K562 (cell line): ENCODE measurements around the gene CHCHD1. TPM values are rescaled to one million over a fixed set of nuclear protein-coding genes. Genes with fewer than 3 reads are reported as not detected.

Source experiments
- ATAC-seq: fragments of 200-7000 bp; cut with Tn5 transposase; 3 replicates; pipeline ENCODE4 v1.9.1; 2020; ENCODE audit warnings: moderate library complexity
- BruUV-seq: library from RNA; stranded (reverse); fragments of 400-500 nt; replicated peaks from 2 replicates; lab custom pipeline; 2021; lab: Mats Ljungman, UMichigan
- CTCF ChIA-PET: fragments of 300-600 bp; formaldehyde crosslinking; extraction: SDS; loops from one replicate; lab custom pipeline; 2021; ENCODE audit warnings: low intra/inter-chr PET ratio; lab: Yijun Ruan, JAX
- POLR2A ChIA-PET: fragments of 300-600, 350-650 bp; sonication (Branson Sonifier 250); formaldehyde crosslinking; extraction: SDS; loops from one replicate; lab custom pipeline; 2021; ENCODE audit warnings: antibody characterized with exemption, inconsistent platforms; lab: Yijun Ruan, JAX
- DNase-seq, 4 experiments: peaks; one replicate each; pipeline versions ENCODE4 v3.0.0 to v3.0.0-alpha.2; 2011 to 2018; ENCODE audit warnings: low spot score in 3 of 4, mixed read lengths in 3 of 4; ENCODE audit errors: extremely low read depth in 1 of 4
- FAIRE-seq: peaks from 2 replicates; lab custom pipeline; 2011; peaks lifted over from hg19 to GRCh38; lab: Jason Lieb, UNC
- H2AFZ ChIP-seq: 2 replicates; pipeline ENCODE4 v1.6.0; 2011; ENCODE audit warnings: low read depth, low read length, control low read depth, inconsistent platforms
- H3K27ac ChIP-seq: fragments of 200-600 bp; 3 replicates; pipeline ENCODE4 v1.8.0; 2011; ENCODE audit warnings: low read depth, mild to moderate bottlenecking, control low read depth, inconsistent platforms, low read length, moderate library complexity, mixed read lengths; ENCODE audit errors: extremely low read depth
- H3K27me3 ChIP-seq, 2 experiments: fragments of 300-600 bp in 1 of 2; 2 replicates in 1 of 2; 3 replicates in 1 of 2; pipeline versions ENCODE4 v1.6.0 to v1.8.0; 2011; ENCODE audit warnings: inconsistent platforms in 2 of 2, low read length in 2 of 2, mild to moderate bottlenecking in 1 of 2, mixed read lengths in 1 of 2, moderate library complexity in 1 of 2; ENCODE audit not compliant: control insufficient read depth in 2 of 2, insufficient read depth in 2 of 2
- H3K36me3 ChIP-seq: fragments of 300-600 bp; 3 replicates; pipeline ENCODE4 v1.8.0; 2011; ENCODE audit warnings: mild to moderate bottlenecking, low read length, inconsistent platforms; ENCODE audit not compliant: control insufficient read depth, insufficient read depth
- H3K4me1 ChIP-seq, 2 experiments: fragments of 200-600 bp in 1 of 2; replicated peaks in 1 of 2; 2 replicates in 1 of 2; 3 replicates in 1 of 2; pipeline versions ENCODE4 v1.5.1 to v1.8.0; 2011; ENCODE audit warnings: inconsistent platforms in 2 of 2, low read length in 2 of 2, mild to moderate bottlenecking in 1 of 2, mixed read lengths in 1 of 2, moderate library complexity in 1 of 2; ENCODE audit not compliant: control insufficient read depth in 2 of 2, insufficient read depth in 2 of 2
- H3K4me2 ChIP-seq: 2 replicates; pipeline ENCODE4 v1.6.1; 2011; ENCODE audit warnings: low read length, control low read depth, inconsistent platforms, mixed read lengths; ENCODE audit not compliant: insufficient read depth
- H3K4me3 ChIP-seq: fragments of 200-600 bp; sonication (generic), shearing (Covaris generic); 2 replicates; pipeline ENCODE4 v1.5.1; 2016; ENCODE audit warnings: control low read depth, inconsistent platforms
- H3K79me2 ChIP-seq: fragments of 200-600 bp; 3 replicates; pipeline ENCODE4 v1.8.0; 2011; ENCODE audit warnings: low read length, inconsistent platforms; ENCODE audit not compliant: control insufficient read depth, insufficient read depth
- H3K9ac ChIP-seq, 2 experiments: 2 replicates each; pipeline versions ENCODE4 v1.6.0 to v1.6.1; 2011; ENCODE audit warnings: low read depth in 2 of 2, low read length in 2 of 2, control low read depth in 1 of 2, inconsistent platforms in 1 of 2, mild to moderate bottlenecking in 1 of 2, mixed read lengths in 1 of 2; ENCODE audit not compliant: insufficient read depth in 1 of 2
- H3K9me1 ChIP-seq: one replicate; pipeline ENCODE4 v1.6.0; 2011; ENCODE audit warnings: inconsistent platforms, mild to moderate bottlenecking, low read length, moderate library complexity; ENCODE audit not compliant: control insufficient read depth, insufficient read depth
- H3K9me3 ChIP-seq: replicated peaks from 2 replicates; pipeline ENCODE4 v1.5.1; 2011; ENCODE audit warnings: low read depth, low read length, inconsistent platforms; ENCODE audit not compliant: control insufficient read depth, insufficient read depth
- H4K20me1 ChIP-seq: replicated peaks from 2 replicates; pipeline ENCODE4 v1.6.1; 2011; ENCODE audit warnings: low read length, inconsistent platforms, mixed read lengths; ENCODE audit not compliant: control insufficient read depth, insufficient read depth
- HDAC3 ChIP-seq: fragments of 450-650 bp; IDR thresholded peaks from 2 replicates; pipeline ENCODE4 v1.6.1; 2018; ENCODE audit warnings: borderline replicate concordance, mild to moderate bottlenecking, moderate library complexity; ENCODE audit not compliant: partially characterized antibody
- NEUROD1 ChIP-seq: fragments of 150-350 bp; IDR thresholded peaks from 2 replicates; pipeline ENCODE4 v1.6.1; 2014; ENCODE audit warnings: borderline replicate concordance, low read length, low read depth; ENCODE audit not compliant: partially characterized antibody
- SRSF9 ChIP-seq: fragments of 200-400 bp; formaldehyde crosslinking; IDR thresholded peaks from 2 replicates; pipeline ENCODE4 v1.6.1; 2017; ENCODE audit warnings: low read depth, low read length, borderline replicate concordance
- ZFX ChIP-seq: sonication (generic); formaldehyde crosslinking; IDR thresholded peaks from 2 replicates; pipeline ENCODE4 v1.8.0; 2022; ENCODE audit warnings: mild to moderate bottlenecking, missing genetic modification reagents, moderate library complexity
- ZNF431 ChIP-seq: sonication (generic); formaldehyde crosslinking; IDR thresholded peaks from 2 replicates; pipeline ENCODE4 v1.8.0; 2022; ENCODE audit warnings: mild to moderate bottlenecking, missing genetic modification reagents
- WGBS: fragments of 100-300 bp; shearing (Covaris generic); methylation state at CpG from one replicate; pipeline ENCODE4 v1.1.6; 2016; ENCODE audit warnings: low coverage, mixed read lengths; ENCODE audit not compliant: insufficient coverage; ENCODE audit errors: missing lambda C conversion rate; 5-methylcytosine and 5-hydroxymethylcytosine counted together
- in situ Hi-C: fragments of 300-500 bp; cut with MboI; formaldehyde crosslinking; loops from 4 replicates; pipeline ENCODE4 v1.15.0; 2018; ENCODE audit warnings: inconsistent platforms, mixed read lengths
- intact Hi-C: fragments of 100-400 bp; cut with micrococcal nuclease; formaldehyde crosslinking; loops from 2 replicates; pipeline ENCODE4 v1.14.2; 2022
- polyA plus RNA-seq, 8 experiments: library from polyadenylated mRNA; depleted of rRNA in 4 of 8; stranded (reverse) in 5 of 8; unstranded in 3 of 8; fragments of >200 nt; fragmentation: Nextera tagmentation in 2 of 8; fragmentation: Illumina TruSeq in 1 of 8; extraction: Ambion mirVana in 2 of 8; extraction: Trizol in 1 of 8; gene quantifications; 2 replicates each; pipeline versions ENCODE4 v1.2.1 to v1.2.3, GENCODE V29; 2011 to 2014; ENCODE audit warnings: inconsistent platforms in 1 of 8, missing spikeins in 1 of 8
- total RNA-seq, 7 experiments: library from RNA; depleted of rRNA in 6 of 7; stranded (reverse); fragments of >200 nt in 6 of 7; fragmentation: Illumina TruSeq in 2 of 7; extraction: Trizol in 2 of 7; gene quantifications; 2 replicates each; pipeline versions ENCODE4 v1.2.1 to v1.2.3, GENCODE V29; 2011 to 2021; ENCODE audit warnings: low replicate concordance in 1 of 7
- TF ChIP-seq, protein P1 (sequence below), 2 experiments: fragments of 450-650 bp; IDR thresholded peaks; 2 replicates each; pipeline ENCODE4 v1.6.1; 2018; ENCODE audit warnings: mild to moderate bottlenecking in 2 of 2, low read depth in 1 of 2; ENCODE audit not compliant: partially characterized antibody in 2 of 2
- TF ChIP-seq, protein P2 (sequence below): fragments of 250-450 bp; sonication (Bioruptor Pico); IDR thresholded peaks from 2 replicates; pipeline ENCODE4 v1.5.0; 2020; ENCODE audit warnings: mild to moderate bottlenecking

CHCHD1 gene
- total and polyA plus RNA-seq, 9 of the 15 experiments (the other 6 are each of a cell fraction or from before 2014, with no cell fraction given), result 52.9 to 126 (median 83.4) TPM

DNA sequence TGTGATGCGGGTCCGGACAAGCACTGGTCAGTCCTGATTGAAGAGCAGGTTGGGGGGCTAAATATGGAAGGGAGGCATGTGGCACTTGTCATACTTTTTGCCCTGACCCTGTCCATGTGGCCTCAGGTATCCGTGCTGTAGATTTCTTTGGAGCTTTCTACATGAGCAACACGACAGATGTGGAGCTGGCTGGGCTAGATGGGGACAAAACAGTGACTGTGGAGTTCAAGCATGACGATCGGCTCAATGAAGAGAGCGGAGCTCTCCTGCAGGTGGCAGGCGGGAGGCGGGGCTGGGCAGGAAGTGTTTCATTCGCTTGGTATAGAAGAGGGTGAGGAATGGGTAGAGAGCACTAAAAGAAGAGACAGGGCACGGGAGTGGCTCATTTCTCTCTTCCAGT is 13.0 kb upstream of the CHCHD1 start (continued):
- TF ChIP-seq, protein P1, sequence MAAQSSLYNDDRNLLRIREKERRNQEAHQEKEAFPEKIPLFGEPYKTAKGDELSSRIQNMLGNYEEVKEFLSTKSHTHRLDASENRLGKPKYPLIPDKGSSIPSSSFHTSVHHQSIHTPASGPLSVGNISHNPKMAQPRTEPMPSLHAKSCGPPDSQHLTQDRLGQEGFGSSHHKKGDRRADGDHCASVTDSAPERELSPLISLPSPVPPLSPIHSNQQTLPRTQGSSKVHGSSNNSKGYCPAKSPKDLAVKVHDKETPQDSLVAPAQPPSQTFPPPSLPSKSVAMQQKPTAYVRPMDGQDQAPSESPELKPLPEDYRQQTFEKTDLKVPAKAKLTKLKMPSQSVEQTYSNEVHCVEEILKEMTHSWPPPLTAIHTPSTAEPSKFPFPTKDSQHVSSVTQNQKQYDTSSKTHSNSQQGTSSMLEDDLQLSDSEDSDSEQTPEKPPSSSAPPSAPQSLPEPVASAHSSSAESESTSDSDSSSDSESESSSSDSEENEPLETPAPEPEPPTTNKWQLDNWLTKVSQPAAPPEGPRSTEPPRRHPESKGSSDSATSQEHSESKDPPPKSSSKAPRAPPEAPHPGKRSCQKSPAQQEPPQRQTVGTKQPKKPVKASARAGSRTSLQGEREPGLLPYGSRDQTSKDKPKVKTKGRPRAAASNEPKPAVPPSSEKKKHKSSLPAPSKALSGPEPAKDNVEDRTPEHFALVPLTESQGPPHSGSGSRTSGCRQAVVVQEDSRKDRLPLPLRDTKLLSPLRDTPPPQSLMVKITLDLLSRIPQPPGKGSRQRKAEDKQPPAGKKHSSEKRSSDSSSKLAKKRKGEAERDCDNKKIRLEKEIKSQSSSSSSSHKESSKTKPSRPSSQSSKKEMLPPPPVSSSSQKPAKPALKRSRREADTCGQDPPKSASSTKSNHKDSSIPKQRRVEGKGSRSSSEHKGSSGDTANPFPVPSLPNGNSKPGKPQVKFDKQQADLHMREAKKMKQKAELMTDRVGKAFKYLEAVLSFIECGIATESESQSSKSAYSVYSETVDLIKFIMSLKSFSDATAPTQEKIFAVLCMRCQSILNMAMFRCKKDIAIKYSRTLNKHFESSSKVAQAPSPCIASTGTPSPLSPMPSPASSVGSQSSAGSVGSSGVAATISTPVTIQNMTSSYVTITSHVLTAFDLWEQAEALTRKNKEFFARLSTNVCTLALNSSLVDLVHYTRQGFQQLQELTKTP (IDR thresholded peaks at IDR 0.05; ENCODE audit: low read depth in 1 of 2, partially characterized antibody in 2 of 2), result no peak

DNA sequence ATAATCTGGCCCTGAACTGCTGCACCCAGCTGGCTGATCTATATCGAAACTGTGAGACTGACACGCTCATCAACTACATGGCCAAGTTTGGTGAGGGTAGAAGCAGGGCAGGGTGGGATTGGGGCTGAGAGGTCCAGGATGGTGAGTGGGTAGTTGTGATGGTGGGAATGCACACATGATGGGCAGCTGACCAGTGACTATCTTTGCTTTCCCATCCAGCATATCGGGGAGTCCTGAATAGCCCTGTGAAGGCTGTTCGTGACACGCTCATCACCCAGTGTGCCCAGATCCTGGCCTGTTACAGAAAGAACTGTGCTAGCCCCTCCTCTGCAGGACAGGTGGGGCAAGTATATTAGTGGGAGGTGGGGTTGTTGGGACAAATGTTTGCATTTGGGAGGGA is 12.5 kb upstream of the CHCHD1 start:
- no peaks in the 10 kb centered on the region for H3K9me3 ChIP-seq
- 93% methylated on average over 5 of the region's 5 CpGs for WGBS
- FAIRE-seq, result no peak
- in situ Hi-C loops (no loop called here), intact Hi-C loops (no loop called here)
- POLR2A ChIA-PET, result interaction anchor here (0.7 to 11.0 kb wide), 8 partner anchors 9 to 205 kb away, joined by 3 to 137 read pairs (median 4); partner anchors contain the start of gene CHCHD1
- ATAC-seq, result no peak
- H3K27ac ChIP-seq, result no peak overlapping the region
- DNase-seq, result no peak
- no peaks in the 10 kb centered on the region for H3K27me3 ChIP-seq
- H3K4me2 ChIP-seq, result no peak overlapping the region
- peaks cover 12 to 23% of the 10 kb centered on the region in 2 experiments; a peak in 4 of 5 replicates for H3K4me1 ChIP-seq
- BruUV-seq, result no TSS peak
- no peak overlapping the region for H3K4me3 ChIP-seq
- peaks cover 30% of the 10 kb centered on the region for H3K79me2 ChIP-seq
- CTCF ChIA-PET, result no interaction called here
- H3K9ac ChIP-seq, result no peak overlapping the region
- no peak overlapping the region for H2AFZ ChIP-seq
- H3K36me3 ChIP-seq, result peaks cover 78% of the 10 kb centered on the region
- H3K9me1 ChIP-seq, result peaks cover 3% of the 10 kb centered on the region
- no peak for TF ChIP-seq NEUROD1
- TF ChIP-seq SRSF9, result no peak
- no peak for TF ChIP-seq ZFX
- TF ChIP-seq ZNF431 (CRISPR knock-in tag), result no peak
- TF ChIP-seq, protein P2, sequence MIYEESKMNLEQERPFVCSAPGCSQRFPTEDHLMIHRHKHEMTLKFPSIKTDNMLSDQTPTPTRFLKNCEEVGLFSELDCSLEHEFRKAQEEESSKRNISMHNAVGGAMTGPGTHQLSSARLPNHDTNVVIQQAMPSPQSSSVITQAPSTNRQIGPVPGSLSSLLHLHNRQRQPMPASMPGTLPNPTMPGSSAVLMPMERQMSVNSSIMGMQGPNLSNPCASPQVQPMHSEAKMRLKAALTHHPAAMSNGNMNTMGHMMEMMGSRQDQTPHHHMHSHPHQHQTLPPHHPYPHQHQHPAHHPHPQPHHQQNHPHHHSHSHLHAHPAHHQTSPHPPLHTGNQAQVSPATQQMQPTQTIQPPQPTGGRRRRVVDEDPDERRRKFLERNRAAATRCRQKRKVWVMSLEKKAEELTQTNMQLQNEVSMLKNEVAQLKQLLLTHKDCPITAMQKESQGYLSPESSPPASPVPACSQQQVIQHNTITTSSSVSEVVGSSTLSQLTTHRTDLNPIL (CRISPR knock-in tag), result no peak
- TF ChIP-seq HDAC3, result no peak
- H4K20me1 ChIP-seq, result no peaks in the 10 kb centered on the region
